Esophagus muscularis mucosa (tissue), 4 donors: ENCODE data around the gene LCN1. TPM values are rescaled to one million over a fixed set of nuclear protein-coding genes. Genes with fewer than 3 reads are reported as not detected.

Source experiments
- DNase-seq: peaks from one replicate; pipeline ENCODE4 v3.0.0-alpha.2; 2017; ENCODE audit errors: extremely low spot score
- H3K27ac ChIP-seq, 4 donors: fragments of 200-600 bp; sonication (generic); replicated peaks in 1 of 4; 1 replicate in 3 of 4; 2 replicates in 1 of 4; pipeline ENCODE4 v1.5.1; 2016 to 2019; ENCODE audit warnings: mild to moderate bottlenecking in 1 of 4
- H3K27me3 ChIP-seq, 4 donors: fragments of 200-600 bp; sonication (generic); one replicate each; pipeline versions ENCODE4 v1.5.1 to v1.6.0; 2016 to 2019
- H3K36me3 ChIP-seq, 4 donors: fragments of 200-600 bp; sonication (generic); one replicate each; pipeline ENCODE4 v1.5.1; 2016 to 2019
- H3K4me1 ChIP-seq, 4 donors: fragments of 200-600 bp; sonication (generic); one replicate each; pipeline ENCODE4 v1.5.1; 2016 to 2019
- H3K4me3 ChIP-seq, 4 donors: fragments of 200-600 bp; sonication (generic); 1 replicate in 2 of 4; 2 replicates in 2 of 4; pipeline ENCODE4 v1.5.1; 2016 to 2019; ENCODE audit warnings: mild to moderate bottlenecking in 4 of 4, moderate library complexity in 1 of 4
- H3K9me3 ChIP-seq, 4 donors: fragments of 200-600 bp; sonication (generic); 1 replicate in 3 of 4; 2 replicates in 1 of 4; pipeline ENCODE4 v1.5.1; 2016 to 2019
- CTCF ChIP-seq, 3 experiments: fragments of 200-600 bp in 2 of 3; fragments of 450-650 bp in 1 of 3; sonication (generic) in 2 of 3; IDR thresholded peaks; one replicate each; pipeline ENCODE4 v1.5.1; 2017 to 2019; ENCODE audit warnings: antibody characterized with exemption in 3 of 3, mild to moderate bottlenecking in 2 of 3, moderate library complexity in 1 of 3
- EP300 ChIP-seq: sonication (generic); formaldehyde crosslinking; IDR thresholded peaks from one replicate; pipeline ENCODE4 v1.6.1; 2017; ENCODE audit warnings: antibody characterized with exemption
- POLR2A ChIP-seq: fragments of 450-650 bp; IDR thresholded peaks from one replicate; pipeline ENCODE4 v1.6.1; 2017; ENCODE audit warnings: antibody characterized with exemption, moderate library complexity, mild to moderate bottlenecking, low read depth
- POLR2AphosphoS5 ChIP-seq, 2 donors: sonication (generic); formaldehyde crosslinking; IDR thresholded peaks; one replicate each; pipeline ENCODE4 v1.6.1; 2017; ENCODE audit warnings: antibody characterized with exemption in 2 of 2
- WGBS: methylation state at CpG from one replicate; pipeline ENCODE4 v1.1.5; 2018; 5-methylcytosine and 5-hydroxymethylcytosine counted together
- intact Hi-C: fragments of 100-400 bp; cut with DNase I; formaldehyde crosslinking; loops from one replicate; pipeline ENCODE4 v1.15.1; 2023
- total RNA-seq, 4 donors: library from RNA; depleted of rRNA; stranded (reverse); fragments of >200 nt; gene quantifications; one replicate each; pipeline versions ENCODE4 v1.1.0 to v1.2.1, GENCODE V29; 2016

Gene LCN1
- total RNA-seq, 4 donors from 2014 or later = not detected

DNA sequence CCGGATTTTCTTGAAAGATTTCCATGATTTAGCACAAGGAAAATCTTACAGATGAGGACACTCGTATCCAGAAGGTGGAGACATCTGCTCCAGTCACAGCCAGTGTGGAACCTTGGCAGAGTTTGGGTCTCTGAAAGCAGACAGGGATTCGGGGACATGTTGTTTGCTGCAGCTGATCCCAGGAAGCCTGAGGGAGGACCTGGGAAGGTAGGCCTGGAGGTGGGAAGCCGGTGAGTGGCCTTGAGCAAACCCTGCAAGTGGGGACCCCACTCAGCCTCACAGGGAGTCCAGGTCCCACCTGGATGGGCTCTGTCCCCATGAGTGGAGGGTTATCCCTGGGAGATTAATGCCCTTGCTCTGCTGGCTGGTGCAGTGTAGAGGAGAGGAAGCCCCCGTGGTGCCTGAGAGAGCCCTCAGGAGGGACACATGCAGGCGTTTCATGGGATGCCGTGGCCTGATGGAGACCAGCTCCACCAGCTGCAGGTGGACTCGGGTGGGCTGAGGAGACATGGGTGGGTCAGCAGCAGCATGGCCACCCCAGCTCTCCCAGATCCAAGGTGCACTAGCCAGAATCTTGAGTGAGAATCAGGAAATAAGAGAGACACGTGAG lies 12.9 kb upstream of the LCN1 start:
- H3K4me3 ChIP-seq = no peak overlapping the region
- H3K27ac ChIP-seq = no peak overlapping the region
- peaks cover 0 to 14% (median 0%) of the 10 kb centered on the region in 4 donors for H3K9me3 ChIP-seq
- intact Hi-C loops = no loop called here
- TF ChIP-seq POLR2AphosphoS5 (IDR thresholded peaks at IDR 0.05) (no peak), POLR2A (no peak), CTCF (IDR thresholded peaks at IDR 0.05) (no peak), EP300 (no peak)
- DNase-seq = no peak
- peaks cover 0 to 11% (median 6%) of the 10 kb centered on the region in 4 donors for H3K4me1 ChIP-seq
- peaks cover 9 to 26% (median 19%) of the 10 kb centered on the region in 4 donors for H3K36me3 ChIP-seq
- H3K27me3 ChIP-seq = no peaks in the 10 kb centered on the region
- WGBS = 91% methylated on average over 6 of the region's 9 CpGs

DNA sequence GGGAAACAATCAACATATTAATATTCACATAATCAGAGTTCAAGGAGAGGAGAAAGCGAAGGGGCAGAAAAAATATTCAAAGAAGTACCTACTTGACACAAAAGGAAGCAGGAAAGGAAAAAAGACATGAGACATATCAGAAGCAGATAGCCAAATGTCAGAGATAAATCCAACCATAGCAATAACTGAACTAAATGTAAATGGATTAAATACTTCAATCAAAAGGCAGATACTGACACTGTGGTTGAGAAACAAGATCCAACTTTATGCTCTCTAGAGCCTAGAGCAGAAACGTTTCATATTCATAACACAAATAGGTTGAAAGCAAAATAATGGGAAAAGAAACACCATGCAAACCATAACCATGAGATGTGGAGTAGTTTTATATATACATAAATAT lies 11.8 kb upstream of the LCN1 start:
- peaks cover 0 to 14% (median 7%) of the 10 kb centered on the region in 4 donors for H3K36me3 ChIP-seq
- H3K4me1 ChIP-seq = peaks cover 0 to 6% (median 4%) of the 10 kb centered on the region in 4 donors
- intact Hi-C loops = no loop called here
- TF ChIP-seq CTCF (IDR thresholded peaks at IDR 0.05) (no peak), POLR2A (no peak), POLR2AphosphoS5 (IDR thresholded peaks at IDR 0.05) (no peak), EP300 (no peak)
- no peak overlapping the region for H3K4me3 ChIP-seq
- 93% methylated on average over 2 of the region's 2 CpGs for WGBS
- no peak overlapping the region for H3K27ac ChIP-seq
- no peak for DNase-seq
- peaks cover 0 to under 1% (median 0%) of the 10 kb centered on the region in 4 donors for H3K27me3 ChIP-seq
- H3K9me3 ChIP-seq = peaks cover 0 to 14% (median 0%) of the 10 kb centered on the region in 4 donors

DNA sequence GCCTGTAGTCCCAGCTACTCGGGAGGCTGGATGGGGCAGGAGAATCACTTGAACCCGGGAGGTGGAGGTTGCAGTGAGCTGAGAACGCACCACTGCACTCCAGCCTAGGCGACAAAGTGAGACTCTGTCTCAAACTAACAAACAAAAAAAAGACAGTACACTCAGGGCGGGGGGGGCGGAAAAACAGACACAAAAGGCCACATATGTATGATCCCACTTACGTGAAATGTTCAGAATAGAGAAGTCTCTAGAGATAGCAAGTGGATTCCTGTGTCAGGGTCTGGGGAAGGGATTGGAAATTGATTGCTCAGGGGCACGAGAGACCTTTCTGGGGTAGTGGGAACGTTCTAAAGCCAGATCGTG lies 9.0 kb upstream of the LCN1 start:
- intact Hi-C loops = no loop called here
- TF ChIP-seq EP300 = no peak
- TF ChIP-seq POLR2A = no peak
- TF ChIP-seq CTCF (IDR thresholded peaks at IDR 0.05) = no peak
- no peak for TF ChIP-seq POLR2AphosphoS5 (IDR thresholded peaks at IDR 0.05)
- no peaks in the 10 kb centered on the region for H3K36me3 ChIP-seq
- H3K27ac ChIP-seq = no peak overlapping the region
- no peaks in the 10 kb centered on the region for H3K4me1 ChIP-seq
- peaks cover 0 to 24% (median 0%) of the 10 kb centered on the region in 4 donors for H3K27me3 ChIP-seq
- peaks cover 0 to 14% (median 0%) of the 10 kb centered on the region in 4 donors for H3K9me3 ChIP-seq
- no peak overlapping the region for H3K4me3 ChIP-seq
- 75% methylated on average over 10 of the region's 10 CpGs for WGBS
- no peak for DNase-seq

DNA sequence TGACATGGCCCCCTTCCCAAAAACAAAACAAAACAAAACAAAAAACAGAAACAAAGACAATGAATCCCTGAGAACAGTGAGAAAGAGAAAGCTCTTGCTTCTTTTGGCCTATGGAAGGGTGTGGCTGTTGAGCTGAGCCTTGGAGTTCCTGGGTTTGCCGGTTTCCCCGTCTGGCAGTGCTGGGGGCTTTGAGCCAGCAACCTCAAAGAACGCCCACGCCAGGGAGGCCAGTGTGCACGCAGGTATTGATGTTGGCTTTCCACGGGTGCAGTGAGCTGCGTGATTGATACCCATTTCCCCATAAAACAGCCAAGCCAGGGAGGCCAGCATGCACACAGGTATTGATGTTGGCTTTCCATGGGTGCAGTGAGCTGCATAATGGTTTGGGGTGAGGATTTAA lies 8.3 kb upstream of the LCN1 start:
- TF ChIP-seq CTCF (IDR thresholded peaks at IDR 0.05) (no peak), POLR2A (no peak), EP300 (no peak), POLR2AphosphoS5 (IDR thresholded peaks at IDR 0.05) (no peak)
- H3K9me3 ChIP-seq = peaks cover 0 to 14% (median 0%) of the 10 kb centered on the region in 4 donors
- WGBS = 70% methylated on average over 7 of the region's 7 CpGs
- no peak overlapping the region for H3K4me3 ChIP-seq
- DNase-seq = no peak
- H3K36me3 ChIP-seq = no peaks in the 10 kb centered on the region
- no peak overlapping the region for H3K27ac ChIP-seq
- intact Hi-C loops = no loop called here
- H3K4me1 ChIP-seq = no peaks in the 10 kb centered on the region
- H3K27me3 ChIP-seq = peaks cover 0 to 24% (median 0%) of the 10 kb centered on the region in 4 donors
